Trophoblast cell (in vitro differentiated cells and primary cell): Measurements from ENCODE around the gene RNF113B.
A peak's percentile ranks its signal among the peaks of the same experiment; 100 is the strongest.

ENCODE experiments used
- DNase-seq, 2 donors: peaks; one replicate each; pipeline ENCODE4 v3.0.0-alpha.2; 2016
- H2AFZ ChIP-seq: 2 replicates; pipeline ENCODE4 v1.6.1; 2013; ENCODE audit warnings: low read length, moderate library complexity, mild to moderate bottlenecking; ENCODE audit not compliant: insufficient read depth, poor library complexity
- H2AK5ac ChIP-seq: 2 replicates; pipeline ENCODE4 v1.6.1; 2013; ENCODE audit warnings: mild to moderate bottlenecking, low read length
- H2BK120ac ChIP-seq: 2 replicates; pipeline ENCODE4 v1.6.1; 2013; ENCODE audit warnings: low read length, mild to moderate bottlenecking, moderate library complexity; ENCODE audit not compliant: insufficient read depth, poor library complexity
- H2BK12ac ChIP-seq: 2 replicates; pipeline ENCODE4 v1.6.1; 2013; ENCODE audit warnings: mild to moderate bottlenecking, low read length, moderate library complexity
- H2BK5ac ChIP-seq: 2 replicates; pipeline ENCODE4 v1.6.1; 2013; ENCODE audit warnings: low read length, low read depth, moderate library complexity, mild to moderate bottlenecking; ENCODE audit not compliant: poor library complexity
- H3K14ac ChIP-seq: 2 replicates; pipeline ENCODE4 v1.6.1; 2013; ENCODE audit warnings: mild to moderate bottlenecking, low read length
- H3K18ac ChIP-seq: 2 replicates; pipeline ENCODE4 v1.6.1; 2013; ENCODE audit warnings: mild to moderate bottlenecking, low read length
- H3K23ac ChIP-seq: 2 replicates; pipeline ENCODE4 v1.6.1; 2013; ENCODE audit warnings: low read length
- H3K27ac ChIP-seq: 2 replicates; pipeline ENCODE4 v1.5.1; 2013; ENCODE audit warnings: low read depth, mild to moderate bottlenecking, inconsistent platforms, low read length, moderate library complexity
- H3K27me3 ChIP-seq: 2 replicates; pipeline ENCODE4 v1.6.1; 2013; ENCODE audit warnings: inconsistent platforms, mild to moderate bottlenecking, low read length, moderate library complexity; ENCODE audit not compliant: insufficient read depth
- H3K36me3 ChIP-seq, 2 experiments: 1 replicate in 1 of 2; 2 replicates in 1 of 2; pipeline ENCODE4 v1.6.1; 2013; ENCODE audit warnings: low read length in 2 of 2, mild to moderate bottlenecking in 2 of 2, moderate library complexity in 1 of 2; ENCODE audit not compliant: insufficient read depth in 2 of 2, control insufficient read depth in 1 of 2
- H3K4ac ChIP-seq: 2 replicates; pipeline ENCODE4 v1.6.1; 2013; ENCODE audit warnings: low read depth, mild to moderate bottlenecking, low read length, moderate library complexity
- H3K4me1 ChIP-seq, 2 experiments: 1 replicate in 1 of 2; 2 replicates in 1 of 2; pipeline ENCODE4 v1.6.1; 2013; ENCODE audit warnings: low read length in 2 of 2, mild to moderate bottlenecking in 2 of 2, moderate library complexity in 1 of 2; ENCODE audit not compliant: insufficient read depth in 2 of 2, control insufficient read depth in 1 of 2
- H3K4me2 ChIP-seq: 2 replicates; pipeline ENCODE4 v1.6.1; 2013; ENCODE audit warnings: inconsistent platforms, mild to moderate bottlenecking, low read length, moderate library complexity
- H3K4me3 ChIP-seq: 2 replicates; pipeline ENCODE4 v1.5.1; 2013; ENCODE audit warnings: mild to moderate bottlenecking, low read depth, low read length, inconsistent platforms
- H3K79me1 ChIP-seq: one replicate; pipeline ENCODE4 v1.6.1; 2013; ENCODE audit warnings: low read length
- H3K79me2 ChIP-seq: 2 replicates; pipeline ENCODE4 v1.6.1; 2013; ENCODE audit warnings: low read length, mild to moderate bottlenecking; ENCODE audit not compliant: control insufficient read depth, insufficient read depth, poor library complexity
- H3K9ac ChIP-seq: 2 replicates; pipeline ENCODE4 v1.6.1; 2013; ENCODE audit warnings: mild to moderate bottlenecking, low read length
- H3K9me3 ChIP-seq: 2 replicates; pipeline ENCODE4 v1.6.1; 2013; ENCODE audit warnings: low read depth, mild to moderate bottlenecking, control low read depth, inconsistent platforms, low read length; ENCODE audit not compliant: insufficient read depth
- H4K12ac ChIP-seq: 2 replicates; pipeline ENCODE4 v1.6.1; 2013; ENCODE audit warnings: low read depth, mild to moderate bottlenecking, low read length, moderate library complexity
- H4K8ac ChIP-seq: 2 replicates; pipeline ENCODE4 v1.6.1; 2013; ENCODE audit warnings: low read depth, mild to moderate bottlenecking, low read length, moderate library complexity
- H4K91ac ChIP-seq: one replicate; pipeline ENCODE4 v1.6.1; 2013; ENCODE audit warnings: low read depth, mild to moderate bottlenecking, low read length, moderate library complexity
- WGBS: extraction: QIAGEN DNeasy Blood & Tissue Kit; methylation state at CpG from one replicate; pipeline ENCODE4 v1.1.7; 2013; ENCODE audit warnings: missing lambda C conversion rate; ENCODE audit not compliant: insufficient read length, insufficient coverage; ENCODE audit errors: extremely low coverage; 5-methylcytosine and 5-hydroxymethylcytosine counted together

Gene RNF113B

GRCh38 chr13:98195054-98195791 lies 18.2 kb upstream of the RNF113B start:
- Histone ChIP-seq H2AFZ (no peak overlapping the region), H3K9ac (peak overlapping the region; percentile 14), H4K91ac (no peak overlapping the region), H2BK120ac (no peak overlapping the region), H3K23ac (no peak overlapping the region), H2BK12ac (no peak overlapping the region), H3K79me2 (no peaks in the 10 kb centered on the region), H3K4me1 (peaks cover 3% of the 10 kb centered on the region in 2 experiments), H4K8ac (no peak overlapping the region), H2AK5ac (no peak overlapping the region), H3K9me3 (peaks cover 1% of the 10 kb centered on the region), H3K27ac (no peak overlapping the region), H3K36me3 (no peaks in the 10 kb centered on the region), H4K12ac (no peak overlapping the region), H3K4ac (no peak overlapping the region), H3K18ac (no peak overlapping the region), H2BK5ac (no peak overlapping the region), H3K4me2 (no peak overlapping the region), H3K79me1 (no peaks in the 10 kb centered on the region), H3K27me3 (no peaks in the 10 kb centered on the region), H3K4me3 (no peak overlapping the region), H3K14ac (no peak overlapping the region)
- DNase-seq = no peak
- WGBS = no CpG with 5 or more reads among the region's 10 CpGs

DNA sequence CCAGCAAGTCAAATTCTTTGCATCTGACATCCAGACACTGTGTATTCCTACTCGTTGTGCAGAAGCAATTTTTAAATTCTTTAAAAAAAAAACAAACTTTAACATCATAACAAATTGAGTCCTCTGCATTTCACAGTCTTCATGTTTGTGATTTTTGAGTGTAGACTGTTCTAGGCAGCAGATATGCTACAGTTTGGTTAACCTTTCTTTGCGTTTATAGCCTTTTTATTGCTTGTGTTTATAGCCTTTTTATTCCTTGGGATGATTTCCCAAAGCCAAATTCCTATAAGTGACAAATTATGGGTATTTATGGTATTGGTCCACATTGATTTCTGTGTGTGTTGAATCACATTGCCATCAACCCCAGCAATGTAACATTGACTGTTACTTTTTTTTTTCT lies 14.9 kb upstream of the RNF113B start:
- H3K27ac ChIP-seq = no peak overlapping the region
- no peak overlapping the region for H3K4ac ChIP-seq
- no peak overlapping the region for H3K14ac ChIP-seq
- H3K27me3 ChIP-seq = no peaks in the 10 kb centered on the region
- H3K23ac ChIP-seq = no peak overlapping the region
- no peaks in the 10 kb centered on the region for H3K79me1 ChIP-seq
- no peak overlapping the region for H2BK12ac ChIP-seq
- no peaks in the 10 kb centered on the region for H3K36me3 ChIP-seq
- no peak overlapping the region for H2AFZ ChIP-seq
- DNase-seq = no peak
- H3K79me2 ChIP-seq = no peaks in the 10 kb centered on the region
- H2BK5ac ChIP-seq = no peak overlapping the region
- no peak overlapping the region for H3K9ac ChIP-seq
- no peak overlapping the region for H4K12ac ChIP-seq
- H4K91ac ChIP-seq = no peak overlapping the region
- H4K8ac ChIP-seq = no peak overlapping the region
- no peak overlapping the region for H3K4me3 ChIP-seq
- no peak overlapping the region for H3K18ac ChIP-seq
- WGBS = no CpG with 5 or more reads among the region's 2 CpGs
- H2BK120ac ChIP-seq = no peak overlapping the region
- H3K4me1 ChIP-seq = no peaks in the 10 kb centered on the region
- H3K9me3 ChIP-seq = peaks cover 1% of the 10 kb centered on the region
- no peak overlapping the region for H2AK5ac ChIP-seq
- no peak overlapping the region for H3K4me2 ChIP-seq

- no peak for DNase-seq
- no peak overlapping the region for H4K91ac ChIP-seq
- H3K4me3 ChIP-seq = no peak overlapping the region
- no peak overlapping the region for H3K4me2 ChIP-seq
- no peak overlapping the region for H4K8ac ChIP-seq
- no peaks in the 10 kb centered on the region for H3K27me3 ChIP-seq
- H2AFZ ChIP-seq = no peak overlapping the region
- no peaks in the 10 kb centered on the region for H3K4me1 ChIP-seq
- H2BK12ac ChIP-seq = no peak overlapping the region
- H3K79me1 ChIP-seq = no peaks in the 10 kb centered on the region
- no peak overlapping the region for H3K27ac ChIP-seq
- H2BK5ac ChIP-seq = no peak overlapping the region
- no CpG with 5 or more reads among the region's 11 CpGs for WGBS
- no peaks in the 10 kb centered on the region for H3K79me2 ChIP-seq
- peaks cover 1% of the 10 kb centered on the region for H3K9me3 ChIP-seq
- H3K14ac ChIP-seq = no peak overlapping the region
- no peak overlapping the region for H4K12ac ChIP-seq
- no peaks in the 10 kb centered on the region for H3K36me3 ChIP-seq
- H2AK5ac ChIP-seq = no peak overlapping the region
- no peak overlapping the region for H3K9ac ChIP-seq
- H3K4ac ChIP-seq = no peak overlapping the region
- no peak overlapping the region for H2BK120ac ChIP-seq
- H3K23ac ChIP-seq = no peak overlapping the region
- H3K18ac ChIP-seq = no peak overlapping the region
Measured at GRCh38 chr13:98190889-98191444, 13.9 kb upstream of the RNF113B start.

- Histone ChIP-seq H2AK5ac (no peak overlapping the region), H4K8ac (no peak overlapping the region), H4K91ac (no peak overlapping the region), H3K18ac (no peak overlapping the region), H3K4me1 (no peaks in the 10 kb centered on the region), H3K4me2 (no peak overlapping the region), H2BK5ac (no peak overlapping the region), H3K9me3 (peaks cover 1% of the 10 kb centered on the region), H2BK12ac (no peak overlapping the region), H3K14ac (no peak overlapping the region), H3K27ac (no peak overlapping the region), H3K79me1 (no peaks in the 10 kb centered on the region), H3K23ac (no peak overlapping the region), H3K79me2 (no peaks in the 10 kb centered on the region), H3K4me3 (no peak overlapping the region), H3K9ac (no peak overlapping the region), H3K36me3 (no peaks in the 10 kb centered on the region), H4K12ac (no peak overlapping the region), H3K4ac (no peak overlapping the region), H3K27me3 (no peaks in the 10 kb centered on the region), H2AFZ (no peak overlapping the region), H2BK120ac (no peak overlapping the region)
- no peak for DNase-seq
- WGBS = no CpG with 5 or more reads among the region's 4 CpGs
Measured at GRCh38 chr13:98189841-98190505, 12.9 kb upstream of the RNF113B start.
